IMR-90 (cell line): ENCODE data around the gene TPP1. TPM values are rescaled to one million over a fixed set of nuclear protein-coding genes. Genes with fewer than 3 reads are reported as not detected.

ENCODE experiments used
- ATAC-seq: fragments of 200-7000 bp; cut with Tn5 transposase; 2 replicates; pipeline ENCODE4 v1.9.1; 2020; ENCODE audit warnings: low read depth, mild to moderate bottlenecking, moderate library complexity
- BruUV-seq: library from RNA; stranded (reverse); fragments of 400-500 nt; replicated peaks from 2 replicates; lab custom pipeline; 2021; lab: Mats Ljungman, UMichigan
- CTCF ChIA-PET: fragments of 300-600 bp; formaldehyde crosslinking; extraction: SDS; loops from one replicate; lab custom pipeline; 2021; ENCODE audit warnings: antibody characterized with exemption; lab: Yijun Ruan, JAX
- POLR2A ChIA-PET: fragments of 300-600 bp; sonication (Branson Sonifier 250); formaldehyde crosslinking; loops from one replicate; lab custom pipeline; 2022; ENCODE audit warnings: antibody characterized with exemption; ENCODE audit not compliant: unreplicated experiment; lab: Charles Lee
- DNase-seq: peaks from one replicate; pipeline ENCODE4 v3.0.0; 2013
- H2AFZ ChIP-seq: replicated peaks from 2 replicates; pipeline ENCODE3; 2013; ENCODE audit warnings: low read length, mild to moderate bottlenecking; ENCODE audit not compliant: poor library complexity
- H2AK5ac ChIP-seq: 2 replicates; pipeline ENCODE4 v1.6.1; 2013; ENCODE audit warnings: low read depth, low read length, inconsistent platforms
- H2AK9ac ChIP-seq: replicated peaks from 2 replicates; pipeline ENCODE3; 2013; ENCODE audit warnings: mild to moderate bottlenecking, low read depth, low read length, moderate library complexity; ENCODE audit not compliant: poor library complexity
- H2BK120ac ChIP-seq: 2 replicates; pipeline ENCODE4 v1.6.1; 2013; ENCODE audit warnings: low read depth, low read length, inconsistent platforms
- H2BK15ac ChIP-seq: 3 replicates; pipeline ENCODE4 v1.6.1; 2013; ENCODE audit warnings: low read depth, low read length, inconsistent platforms
- H2BK20ac ChIP-seq: 2 replicates; pipeline ENCODE4 v1.6.1; 2013; ENCODE audit warnings: low read depth, mild to moderate bottlenecking, inconsistent platforms, low read length, moderate library complexity
- H2BK5ac ChIP-seq: 2 replicates; pipeline ENCODE4 v1.6.1; 2013; ENCODE audit warnings: mild to moderate bottlenecking, low read depth, low read length, inconsistent platforms; ENCODE audit not compliant: poor library complexity, severe bottlenecking
- H3K14ac ChIP-seq: replicated peaks from 2 replicates; pipeline ENCODE4 v1.6.1; 2013; ENCODE audit warnings: low read depth, low read length, inconsistent platforms
- H3K18ac ChIP-seq: 2 replicates; pipeline ENCODE4 v1.6.1; 2013; ENCODE audit warnings: low read depth, low read length, control low read depth
- H3K23ac ChIP-seq: 2 replicates; pipeline ENCODE4 v1.6.1; 2013; ENCODE audit warnings: low read depth, low read length, inconsistent platforms
- H3K27ac ChIP-seq: 2 replicates; pipeline ENCODE4 v1.5.1; 2013; ENCODE audit warnings: mild to moderate bottlenecking, control low read depth, low read length; ENCODE audit not compliant: insufficient read depth
- H3K27me3 ChIP-seq: 2 replicates; pipeline ENCODE4 v1.6.1; 2013; ENCODE audit warnings: low read length; ENCODE audit not compliant: control insufficient read depth, insufficient read depth
- H3K36me3 ChIP-seq: 2 replicates; pipeline ENCODE4 v1.6.1; 2013; ENCODE audit warnings: low read length, mixed read lengths; ENCODE audit not compliant: control insufficient read depth, insufficient read depth
- H3K4ac ChIP-seq: 2 replicates; pipeline ENCODE4 v1.6.1; 2013; ENCODE audit warnings: low read depth, low read length, inconsistent platforms
- H3K4me1 ChIP-seq: 2 replicates; pipeline ENCODE4 v1.6.1; 2013; ENCODE audit warnings: low read length, mixed read lengths; ENCODE audit not compliant: control insufficient read depth, insufficient read depth
- H3K4me2 ChIP-seq: 2 replicates; pipeline ENCODE4 v1.6.1; 2013; ENCODE audit warnings: low read depth, mild to moderate bottlenecking, control low read depth, low read length, moderate library complexity
- H3K4me3 ChIP-seq: 2 replicates; pipeline ENCODE4 v1.5.1; 2013; ENCODE audit warnings: low read depth, mild to moderate bottlenecking, control low read depth, low read length, moderate library complexity; ENCODE audit not compliant: insufficient read depth
- H3K56ac ChIP-seq: 2 replicates; pipeline ENCODE4 v1.6.1; 2013; ENCODE audit warnings: low read length, inconsistent platforms; ENCODE audit not compliant: insufficient read depth; ENCODE audit errors: extremely low read depth
- H3K79me1 ChIP-seq, 2 experiments: 2 replicates each; pipeline ENCODE4 v1.6.1; 2013; ENCODE audit warnings: low read length in 2 of 2, inconsistent platforms in 1 of 2, low read depth in 1 of 2
- H3K9ac ChIP-seq: 2 replicates; pipeline ENCODE4 v1.6.1; 2013; ENCODE audit warnings: low read depth, low read length, control low read depth
- H3K9me1 ChIP-seq: 2 replicates; pipeline ENCODE4 v1.6.1; 2013; ENCODE audit warnings: low read length, inconsistent platforms; ENCODE audit not compliant: insufficient read depth
- H3K9me3 ChIP-seq: 2 replicates; pipeline ENCODE4 v1.6.1; 2013; ENCODE audit warnings: low read length; ENCODE audit not compliant: control insufficient read depth, insufficient read depth
- H4K20me1 ChIP-seq: 2 replicates; pipeline ENCODE4 v1.6.1; 2013; ENCODE audit warnings: low read length, inconsistent platforms; ENCODE audit not compliant: insufficient read depth
- H4K5ac ChIP-seq: 2 replicates; pipeline ENCODE4 v1.6.1; 2013; ENCODE audit warnings: mild to moderate bottlenecking, low read depth, low read length, control low read depth
- H4K8ac ChIP-seq, 2 experiments: 2 replicates each; pipeline ENCODE4 v1.6.1; 2013; ENCODE audit warnings: low read depth in 2 of 2, low read length in 2 of 2, control low read depth in 1 of 2, inconsistent platforms in 1 of 2
- H4K91ac ChIP-seq: 2 replicates; pipeline ENCODE4 v1.6.1; 2013; ENCODE audit warnings: low read depth, low read length, inconsistent platforms; ENCODE audit not compliant: insufficient read depth
- BHLHE40 ChIP-seq: fragments of 150-350 bp; IDR thresholded peaks from 2 replicates; pipeline ENCODE4 v1.6.1; 2016; ENCODE audit warnings: mild to moderate bottlenecking, low read depth, low read length
- FOS ChIP-seq: fragments of 150-350 bp; IDR thresholded peaks from 2 replicates; pipeline ENCODE4 v1.6.1; 2016; ENCODE audit warnings: low read depth, low read length
- MAFK ChIP-seq: IDR thresholded peaks from 2 replicates; pipeline ENCODE4 v1.6.1; 2012; ENCODE audit warnings: low read depth, low read length, improper control_type of control experiment
- MAZ ChIP-seq: IDR thresholded peaks from 2 replicates; pipeline ENCODE4 v1.6.1; 2012; ENCODE audit warnings: low read depth, mild to moderate bottlenecking, low read length, improper control_type of control experiment, moderate library complexity, borderline replicate concordance
- MXI1 ChIP-seq: IDR thresholded peaks from 2 replicates; pipeline ENCODE4 v1.6.1; 2012; ENCODE audit warnings: low read depth, mild to moderate bottlenecking, low read length, moderate library complexity, borderline replicate concordance
- NFE2L2 ChIP-seq: fragments of 150-350 bp; IDR thresholded peaks from 2 replicates; pipeline ENCODE4 v1.6.1; 2016; ENCODE audit warnings: low read depth, mild to moderate bottlenecking, low read length
- POLR2A ChIP-seq: IDR thresholded peaks from 2 replicates; pipeline ENCODE4 v1.6.1; 2012; ENCODE audit warnings: mild to moderate bottlenecking, low read depth, low read length
- RFX5 ChIP-seq: IDR thresholded peaks from 2 replicates; pipeline ENCODE4 v1.8.0; 2012; ENCODE audit warnings: low read depth, mild to moderate bottlenecking, low read length, moderate library complexity
- WGBS, 2 experiments: methylation state at CpG; one replicate each; pipeline versions ENCODE4 v1.1.5 to v1.1.7; 2013; ENCODE audit warnings: missing lambda C conversion rate in 2 of 2; ENCODE audit not compliant: insufficient read length in 1 of 2; ENCODE audit errors: extremely low coverage in 2 of 2; 5-methylcytosine and 5-hydroxymethylcytosine counted together
- dilution Hi-C: fragments of 300-500 bp; cut with HindIII; formaldehyde crosslinking; loops from one replicate; pipeline ENCODE4 v1.14.3; 2018; ENCODE audit warnings: low sequenced_read_pairs; ENCODE audit not compliant: unreplicated experiment
- in situ Hi-C: fragments of 300-500 bp; cut with MboI; formaldehyde crosslinking; loops from 3 replicates; pipeline ENCODE4 v1.14.3; 2019; ENCODE audit warnings: low sequenced_read_pairs, inconsistent platforms, mixed read lengths
- intact Hi-C: fragments of 100-400 bp; cut with micrococcal nuclease; formaldehyde crosslinking; loops from 2 replicates; pipeline ENCODE4 v1.10.0; 2022
- polyA plus RNA-seq, 3 experiments: library from polyadenylated mRNA; depleted of rRNA; stranded (reverse); fragments of >200 nt; gene quantifications; 2 replicates each; pipeline ENCODE4 v1.2.3, GENCODE V29; 2012; ENCODE audit warnings: low replicate concordance in 1 of 3
- total RNA-seq: library from RNA; depleted of rRNA; stranded (reverse); fragments of >200 nt; gene quantifications from 2 replicates; pipeline ENCODE4 v1.2.3, GENCODE V29; 2012
- TF ChIP-seq, protein P1 (sequence below): conservative IDR thresholded peaks from 2 replicates; pipeline ENCODE4 v1.5.1; 2012; ENCODE audit warnings: mild to moderate bottlenecking, low read depth, low read length, improper control_type of control experiment
- TF ChIP-seq, protein P2 (sequence below): fragments of 150-350 bp; IDR thresholded peaks from 2 replicates; pipeline ENCODE4 v1.6.1; 2016; ENCODE audit warnings: low read depth, mild to moderate bottlenecking, low read length, moderate library complexity, borderline replicate concordance

Gene TPP1
- total and polyA plus RNA-seq, 2 of the 4 experiments (the other 2 are of a cell fraction): 33.5 to 108 TPM

DNA sequence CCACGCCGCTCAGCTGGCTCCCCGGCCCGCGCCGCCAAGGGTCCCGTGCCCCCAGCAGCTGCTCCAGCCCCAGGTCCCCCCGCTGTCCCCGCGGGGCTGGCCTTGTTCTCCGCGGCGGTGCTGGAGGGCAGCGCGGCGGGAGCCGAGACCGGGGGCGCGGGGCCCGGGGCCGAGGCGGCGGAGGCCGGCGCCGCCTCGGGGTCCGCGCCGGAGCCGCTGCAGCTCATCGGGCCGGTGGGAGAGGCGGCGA, 7.3 kb downstream of the TPP1 start (continued):
- no peak for TF ChIP-seq MAFK
- TF ChIP-seq BHLHE40: no peak
- no peak for TF ChIP-seq MXI1
- TF ChIP-seq RFX5: no peak
- TF ChIP-seq NFE2L2: no peak

DNA sequence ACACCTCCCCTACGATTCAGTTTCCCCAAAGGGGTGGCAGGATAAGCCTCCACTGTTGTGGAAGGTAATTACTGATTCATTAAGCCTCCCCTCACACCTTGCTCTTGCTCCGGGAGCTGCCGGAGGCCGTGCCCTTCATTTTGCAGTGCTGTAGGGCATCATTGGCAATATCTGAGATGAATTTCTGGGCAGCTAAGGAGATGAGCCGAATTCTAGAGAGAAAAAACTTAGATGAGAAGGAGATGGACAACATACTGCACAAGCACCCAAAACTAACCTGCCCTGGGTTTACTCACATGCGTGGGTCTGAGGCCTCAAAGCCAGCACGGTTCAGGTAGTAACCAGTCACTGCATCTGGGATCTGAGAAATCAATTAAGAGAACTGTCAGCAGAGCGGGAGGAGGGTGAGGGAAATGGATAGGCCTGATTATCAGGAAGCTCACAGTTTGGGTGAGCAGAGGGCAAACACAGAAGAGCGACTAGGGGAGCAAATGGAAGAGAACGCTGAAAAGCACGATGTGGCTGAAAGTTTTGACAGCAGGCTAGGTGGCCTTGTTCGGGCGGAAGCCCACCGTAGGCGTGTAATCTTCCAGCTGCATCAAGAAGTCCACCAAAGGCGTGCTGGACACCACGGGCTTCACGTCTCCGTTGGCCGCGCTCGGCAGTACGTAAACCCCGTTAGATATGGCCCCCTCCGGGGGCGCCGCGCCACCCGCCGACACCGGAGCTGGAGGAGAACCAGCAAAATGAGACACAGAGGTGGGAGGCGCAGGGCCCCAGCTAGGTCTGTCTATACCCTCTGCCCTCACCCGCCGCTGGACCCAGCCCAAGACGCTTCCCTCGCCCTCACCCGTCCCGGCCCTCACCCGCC, 7.9 kb downstream of the TPP1 start:
- WGBS, 2 experiments: 3% methylated on average over 27 of the region's 39 CpGs; no CpG with 5 or more reads in 1 of the 2 experiments
- no peaks in the 10 kb centered on the region for H3K27me3 ChIP-seq
- peak overlapping the region; percentile 19 to 52 for H4K8ac ChIP-seq
- in situ Hi-C loops: no loop called here
- DNase-seq (peak; percentile 21), ATAC-seq (peak; percentile 9)
- no peak overlapping the region for H2BK15ac ChIP-seq
- H2BK20ac ChIP-seq: no peak overlapping the region
- ChIA-PET POLR2A (interaction anchor here (0.8 to 0.9 kb wide), 2 partner anchors 10 to 16 kb away, joined by 3 to 4 read pairs; no protein-coding TSS in a partner anchor), CTCF (no interaction called here)
- H3K18ac ChIP-seq: no peak overlapping the region; the same call in 1 of the 2 replicates
- peak overlapping the region; percentile 92 for H3K14ac ChIP-seq
- H3K4me1 ChIP-seq: peaks cover 31% of the 10 kb centered on the region
- BruUV-seq: no TSS peak
- H3K36me3 ChIP-seq: peaks cover 61% of the 10 kb centered on the region
- peak overlapping the region; percentile 95 for H2AFZ ChIP-seq
- no peaks in the 10 kb centered on the region for H3K9me3 ChIP-seq
- dilution Hi-C loops: no loop called here
- H3K23ac ChIP-seq: peak overlapping the region; percentile 92
- H2AK5ac ChIP-seq: peak overlapping the region; percentile 84
- H3K79me1 ChIP-seq: peaks cover 31 to 79% of the 10 kb centered on the region in 2 experiments
- H2AK9ac ChIP-seq: peak overlapping the region; percentile 91
- TF ChIP-seq, protein P1, sequence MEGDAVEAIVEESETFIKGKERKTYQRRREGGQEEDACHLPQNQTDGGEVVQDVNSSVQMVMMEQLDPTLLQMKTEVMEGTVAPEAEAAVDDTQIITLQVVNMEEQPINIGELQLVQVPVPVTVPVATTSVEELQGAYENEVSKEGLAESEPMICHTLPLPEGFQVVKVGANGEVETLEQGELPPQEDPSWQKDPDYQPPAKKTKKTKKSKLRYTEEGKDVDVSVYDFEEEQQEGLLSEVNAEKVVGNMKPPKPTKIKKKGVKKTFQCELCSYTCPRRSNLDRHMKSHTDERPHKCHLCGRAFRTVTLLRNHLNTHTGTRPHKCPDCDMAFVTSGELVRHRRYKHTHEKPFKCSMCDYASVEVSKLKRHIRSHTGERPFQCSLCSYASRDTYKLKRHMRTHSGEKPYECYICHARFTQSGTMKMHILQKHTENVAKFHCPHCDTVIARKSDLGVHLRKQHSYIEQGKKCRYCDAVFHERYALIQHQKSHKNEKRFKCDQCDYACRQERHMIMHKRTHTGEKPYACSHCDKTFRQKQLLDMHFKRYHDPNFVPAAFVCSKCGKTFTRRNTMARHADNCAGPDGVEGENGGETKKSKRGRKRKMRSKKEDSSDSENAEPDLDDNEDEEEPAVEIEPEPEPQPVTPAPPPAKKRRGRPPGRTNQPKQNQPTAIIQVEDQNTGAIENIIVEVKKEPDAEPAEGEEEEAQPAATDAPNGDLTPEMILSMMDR: no peak
- no peak for TF ChIP-seq BHLHE40
- no peak for TF ChIP-seq POLR2A
- TF ChIP-seq MXI1: 0 out of 2 replicates have a peak, but pooled peaks have one; percentile 10
- TF ChIP-seq, protein P2, sequence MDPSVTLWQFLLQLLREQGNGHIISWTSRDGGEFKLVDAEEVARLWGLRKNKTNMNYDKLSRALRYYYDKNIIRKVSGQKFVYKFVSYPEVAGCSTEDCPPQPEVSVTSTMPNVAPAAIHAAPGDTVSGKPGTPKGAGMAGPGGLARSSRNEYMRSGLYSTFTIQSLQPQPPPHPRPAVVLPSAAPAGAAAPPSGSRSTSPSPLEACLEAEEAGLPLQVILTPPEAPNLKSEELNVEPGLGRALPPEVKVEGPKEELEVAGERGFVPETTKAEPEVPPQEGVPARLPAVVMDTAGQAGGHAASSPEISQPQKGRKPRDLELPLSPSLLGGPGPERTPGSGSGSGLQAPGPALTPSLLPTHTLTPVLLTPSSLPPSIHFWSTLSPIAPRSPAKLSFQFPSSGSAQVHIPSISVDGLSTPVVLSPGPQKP: no peak
- TF ChIP-seq NFE2L2: no peak
- TF ChIP-seq MAZ: 0 out of 2 replicates have a peak, but pooled peaks have one; percentile 10
- TF ChIP-seq FOS: no peak
- peak overlapping the region; percentile 85 for H3K4ac ChIP-seq
- peak overlapping the region; percentile 16 for H4K91ac ChIP-seq
- peak overlapping the region; percentile 9 for H2BK120ac ChIP-seq
- H2BK5ac ChIP-seq: peak overlapping the region; percentile 72
- H4K5ac ChIP-seq: peak overlapping the region; percentile 27
- H3K4me3 ChIP-seq: peak overlapping the region; percentile 67
- H3K27ac ChIP-seq: peak overlapping the region; percentile 84
- H3K56ac ChIP-seq: peak overlapping the region; percentile 84
- H3K9ac ChIP-seq: peak overlapping the region; percentile 96
- H3K4me2 ChIP-seq: peak overlapping the region; percentile 96
- H4K20me1 ChIP-seq: peaks cover 8% of the 10 kb centered on the region
- peaks cover 39% of the 10 kb centered on the region for H3K9me1 ChIP-seq
- intact Hi-C loops: no loop called here
